ENCODE measurements around the gene SFXN1. TPM values are rescaled to one million over a fixed set of nuclear protein-coding genes. Genes with fewer than 3 reads are reported as not detected.
"Not testable (repeated sequence)": the region's sequence is repeated elsewhere in the genome, so short reads cannot be mapped to it uniquely, and the experiment has no call there.

Gene SFXN1
- total and polyA plus RNA-seq, 8 donors, result 29.2 to 47.2 (median 38.9) TPM

- TF ChIP-seq CTCF (IDR thresholded peaks at IDR 0.05), result no peak
- H3K27ac ChIP-seq, result no peak overlapping the region
- H3K27me3 ChIP-seq, result peaks cover 3 to 51% of the 10 kb centered on the region in 2 donors
- H3K36me3 ChIP-seq, result no peaks in the 10 kb centered on the region
- DNase-seq, result no peak
- no peak overlapping the region for H3K4me3 ChIP-seq
- no peak for ATAC-seq
- no peaks in the 10 kb centered on the region for H3K4me1 ChIP-seq
- intact Hi-C loops (cut with DNase I), result no loop called here
- no peaks in the 10 kb centered on the region for H3K9me3 ChIP-seq
Measured at GRCh38 chr5:175438234-175438857, 40.0 kb upstream of the SFXN1 start.

GRCh38 chr5:175443514-175444059, 34.8 kb upstream of the SFXN1 start:
- H3K4me3 ChIP-seq, result peak overlapping the region; percentile 20 to 24
- H3K36me3 ChIP-seq, result no peaks in the 10 kb centered on the region
- H3K27ac ChIP-seq, result no peak overlapping the region
- ATAC-seq, result no peak
- no peak for TF ChIP-seq CTCF (IDR thresholded peaks at IDR 0.05)
- intact Hi-C loops (cut with DNase I), result loop anchor here in 1 of 2 donors (5.0 kb wide), 1 partner anchor 491 kb away; no protein-coding TSS in a partner anchor
- no peak for DNase-seq
- peaks cover 22 to 93% of the 10 kb centered on the region in 2 donors for H3K27me3 ChIP-seq
- H3K9me3 ChIP-seq, result no peaks in the 10 kb centered on the region
- H3K4me1 ChIP-seq, result peaks cover 5 to 15% of the 10 kb centered on the region in 2 donors

GRCh38 chr5:175444060-175444904, 34.1 kb upstream of the SFXN1 start, which contains the start of gene DRD1:
Gene DRD1 (minus strand): TSS chr5:175444182. CDS start chr5:175443099, 1,083 bp downstream.
- intact Hi-C loops (cut with DNase I), result loop anchor here in 1 of 2 donors (5.0 kb wide), 1 partner anchor 492 kb away; no protein-coding TSS in a partner anchor
- H3K4me3 ChIP-seq, result peak within 1 kb of the TSS; percentile 20 to 24
- no peaks in the 10 kb centered on the region for H3K9me3 ChIP-seq
- DNase-seq (peak in 3 of 4 donors; percentile 36 to 89 (median 51)), ATAC-seq (peak; percentile 92)
- H3K27ac ChIP-seq, result no peak within 1 kb of the TSS
- peaks cover 22 to 96% of the 10 kb centered on the region in 2 donors for H3K27me3 ChIP-seq
- no peaks in the 10 kb centered on the region for H3K36me3 ChIP-seq
- H3K4me1 ChIP-seq, result peaks cover 5 to 15% of the 10 kb centered on the region in 2 donors
- peak; percentile 67 to 78 for TF ChIP-seq CTCF (IDR thresholded peaks at IDR 0.05)

GRCh38 chr5:175444905-175445456, 33.4 kb upstream of the SFXN1 start:
- no peak for TF ChIP-seq CTCF (IDR thresholded peaks at IDR 0.05)
- Histone ChIP-seq H3K36me3 (no peaks in the 10 kb centered on the region), H3K4me3 (no peak overlapping the region), H3K27ac (no peak overlapping the region), H3K9me3 (no peaks in the 10 kb centered on the region), H3K4me1 (peaks cover 5 to 15% of the 10 kb centered on the region in 2 donors), H3K27me3 (peaks cover 22 to 97% of the 10 kb centered on the region in 2 donors)
- ATAC-seq (no peak), DNase-seq (no peak)
- intact Hi-C loops (cut with DNase I), result loop anchor here in 1 of 2 donors (5.0 kb wide), 1 partner anchor 493 kb away; no protein-coding TSS in a partner anchor

GRCh38 chr5:175446378-175446777, 32.0 kb upstream of the SFXN1 start:
- ATAC-seq; H3K9me3 ChIP-seq; H3K36me3 ChIP-seq; DNase-seq; H3K27ac ChIP-seq; H3K4me3 ChIP-seq; intact Hi-C loops (cut with DNase I): not testable (repeated sequence)
- Histone ChIP-seq H3K4me1 (peaks cover 5 to 15% of the 10 kb centered on the region in 2 donors), H3K27me3 (peaks cover 22 to 93% of the 10 kb centered on the region in 2 donors)
